GM10266 (cell line): ENCODE results near the gene DTNBP1.
A peak's percentile ranks its signal among the peaks of the same experiment; 100 is the strongest.

Source experiments
- DNase-seq: peaks from one replicate; pipeline ENCODE4 v3.0.0; 2012; ENCODE audit errors: extremely low spot score
- TF ChIP-seq, protein P1 (sequence below): IDR thresholded peaks from 2 replicates; pipeline ENCODE4 v1.5.1; 2012; ENCODE audit warnings: mild to moderate bottlenecking, low read depth; ENCODE audit not compliant: control insufficient read depth, insufficient read depth; ENCODE audit errors: missing control alignments

Gene DTNBP1

DNA sequence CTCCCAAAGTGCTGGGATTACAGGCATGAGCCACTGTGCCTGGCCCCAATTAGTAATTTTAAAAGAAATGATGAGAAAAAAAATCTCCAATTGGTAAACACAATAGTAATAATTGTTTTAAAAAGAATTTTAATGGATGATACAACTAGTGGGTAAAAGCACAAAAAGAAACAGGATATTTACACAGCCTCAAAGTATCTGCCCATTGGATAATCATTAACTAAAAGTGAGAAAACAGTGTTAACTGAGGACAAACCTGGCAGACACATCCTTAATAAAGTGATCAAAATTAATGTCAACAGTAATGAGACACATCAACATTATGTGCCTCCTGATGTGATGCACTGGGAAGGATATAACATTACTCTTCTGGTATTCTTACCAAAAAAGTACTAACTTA is 24.5 kb downstream of the DTNBP1 start:
- TF ChIP-seq, protein P1, sequence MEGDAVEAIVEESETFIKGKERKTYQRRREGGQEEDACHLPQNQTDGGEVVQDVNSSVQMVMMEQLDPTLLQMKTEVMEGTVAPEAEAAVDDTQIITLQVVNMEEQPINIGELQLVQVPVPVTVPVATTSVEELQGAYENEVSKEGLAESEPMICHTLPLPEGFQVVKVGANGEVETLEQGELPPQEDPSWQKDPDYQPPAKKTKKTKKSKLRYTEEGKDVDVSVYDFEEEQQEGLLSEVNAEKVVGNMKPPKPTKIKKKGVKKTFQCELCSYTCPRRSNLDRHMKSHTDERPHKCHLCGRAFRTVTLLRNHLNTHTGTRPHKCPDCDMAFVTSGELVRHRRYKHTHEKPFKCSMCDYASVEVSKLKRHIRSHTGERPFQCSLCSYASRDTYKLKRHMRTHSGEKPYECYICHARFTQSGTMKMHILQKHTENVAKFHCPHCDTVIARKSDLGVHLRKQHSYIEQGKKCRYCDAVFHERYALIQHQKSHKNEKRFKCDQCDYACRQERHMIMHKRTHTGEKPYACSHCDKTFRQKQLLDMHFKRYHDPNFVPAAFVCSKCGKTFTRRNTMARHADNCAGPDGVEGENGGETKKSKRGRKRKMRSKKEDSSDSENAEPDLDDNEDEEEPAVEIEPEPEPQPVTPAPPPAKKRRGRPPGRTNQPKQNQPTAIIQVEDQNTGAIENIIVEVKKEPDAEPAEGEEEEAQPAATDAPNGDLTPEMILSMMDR: no peak

DNA sequence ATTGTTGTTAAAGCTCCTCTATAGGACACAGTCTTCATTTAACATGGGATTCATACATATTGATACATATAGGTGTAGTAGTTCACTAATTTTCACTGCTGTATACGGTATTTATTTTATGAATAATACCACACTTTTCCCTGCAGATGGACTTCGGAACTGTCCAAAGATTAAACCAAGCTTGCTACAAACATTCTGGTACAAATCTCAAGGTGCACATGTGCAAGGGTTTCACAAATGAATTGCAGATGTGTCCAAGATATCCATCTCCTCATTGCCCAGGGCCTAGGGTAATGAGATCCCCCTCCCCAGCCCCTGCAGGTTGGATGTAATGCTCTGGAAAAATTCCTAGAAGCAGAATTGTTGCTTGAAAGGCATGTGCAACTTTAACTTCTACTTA is 31.4 kb downstream of the DTNBP1 start:
- no peak for DNase-seq
- TF ChIP-seq, protein P1: no peak

More for the DNA sequence above, 24.5 kb downstream of the DTNBP1 start:
- DNase-seq: no peak

DNA sequence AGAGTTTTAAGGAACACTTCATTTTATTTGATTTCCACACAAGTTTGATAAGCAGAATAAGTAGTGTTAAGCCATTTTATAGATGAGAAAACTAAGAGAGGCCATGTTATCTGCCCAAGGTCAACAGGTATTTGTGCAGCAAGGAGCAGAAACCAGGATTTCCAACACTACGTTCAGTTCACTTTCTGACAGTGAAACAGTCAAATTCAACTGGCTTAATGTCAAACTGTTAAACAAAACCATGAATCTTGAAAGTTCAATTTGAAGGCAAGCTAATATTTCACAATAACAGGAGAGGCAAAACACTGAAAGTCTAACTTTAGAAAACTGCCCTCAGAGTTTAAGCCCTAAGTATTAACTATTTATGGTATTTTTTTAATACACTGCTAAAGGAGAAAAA is 32.6 kb downstream of the DTNBP1 start:
- no peak for DNase-seq
- TF ChIP-seq, protein P1: no peak

DNA sequence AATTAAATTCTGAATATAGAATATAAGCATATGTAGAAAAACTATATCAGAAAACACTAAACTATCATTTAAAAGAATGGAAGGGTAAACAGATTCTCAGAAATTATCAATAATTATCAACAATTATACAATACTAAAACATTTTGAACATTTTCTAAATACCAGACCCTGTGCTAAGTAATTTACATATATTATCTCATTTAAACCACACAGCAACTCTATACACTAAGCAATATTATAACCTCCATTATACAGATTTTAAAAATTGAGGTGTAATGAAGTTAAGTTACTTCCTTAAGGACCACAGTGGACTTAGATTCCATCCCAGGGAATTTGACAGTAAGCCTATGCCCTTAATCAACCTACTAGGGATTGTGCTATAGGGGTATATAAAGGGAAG is 33.3 kb downstream of the DTNBP1 start:
- DNase-seq: no peak
- TF ChIP-seq, protein P1: no peak

DNA sequence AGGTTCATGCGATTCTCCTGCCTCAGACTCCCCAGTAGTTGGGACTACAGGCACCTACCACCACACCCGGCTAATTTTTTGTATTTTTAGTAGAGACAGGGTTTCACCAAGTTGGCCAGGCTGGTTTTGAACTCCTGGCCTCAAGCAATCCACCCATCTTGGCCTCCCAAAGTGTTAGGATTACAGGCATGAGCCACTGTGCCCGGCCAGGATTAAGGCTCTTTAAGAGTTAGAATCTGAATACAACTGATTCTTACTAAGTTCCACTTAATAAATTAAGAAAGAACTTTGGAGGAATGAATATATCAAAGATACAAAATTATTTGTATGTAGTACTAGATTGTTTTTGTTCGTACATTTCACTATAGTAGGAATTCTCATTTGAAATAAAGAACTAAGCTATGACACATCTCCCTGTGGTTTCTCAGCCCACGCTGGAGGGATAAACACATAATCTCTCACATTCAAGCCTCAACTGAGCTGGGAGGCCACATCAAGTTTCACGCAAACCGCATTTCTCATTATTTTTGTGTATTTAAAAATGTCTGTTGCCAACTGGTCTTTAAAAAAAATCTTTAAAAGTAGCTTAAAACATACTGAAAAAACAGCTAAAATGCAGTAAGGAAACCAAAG is 34.2 kb downstream of the DTNBP1 start:
- peak; percentile 21 for DNase-seq
- TF ChIP-seq, protein P1: no peak

DNA sequence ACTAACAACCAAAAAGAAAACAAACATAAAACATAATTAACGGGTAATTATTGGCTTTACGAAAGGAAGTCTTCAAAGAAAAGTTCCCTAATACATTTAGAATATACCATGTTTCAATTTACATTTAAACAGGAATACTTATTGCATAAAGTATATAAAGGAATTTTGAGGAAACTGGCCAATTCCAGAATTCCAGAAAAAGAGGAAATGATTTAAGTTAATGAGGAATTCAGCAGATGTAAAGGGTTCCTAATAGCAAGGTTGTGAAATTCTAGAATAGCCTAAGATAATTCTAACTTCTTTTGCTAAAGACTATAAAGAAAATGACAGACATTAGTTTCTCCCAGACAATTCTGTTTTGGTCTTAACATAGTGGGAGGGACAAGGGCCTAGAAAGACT is 35.0 kb downstream of the DTNBP1 start:
- TF ChIP-seq, protein P1: no peak

DNA sequence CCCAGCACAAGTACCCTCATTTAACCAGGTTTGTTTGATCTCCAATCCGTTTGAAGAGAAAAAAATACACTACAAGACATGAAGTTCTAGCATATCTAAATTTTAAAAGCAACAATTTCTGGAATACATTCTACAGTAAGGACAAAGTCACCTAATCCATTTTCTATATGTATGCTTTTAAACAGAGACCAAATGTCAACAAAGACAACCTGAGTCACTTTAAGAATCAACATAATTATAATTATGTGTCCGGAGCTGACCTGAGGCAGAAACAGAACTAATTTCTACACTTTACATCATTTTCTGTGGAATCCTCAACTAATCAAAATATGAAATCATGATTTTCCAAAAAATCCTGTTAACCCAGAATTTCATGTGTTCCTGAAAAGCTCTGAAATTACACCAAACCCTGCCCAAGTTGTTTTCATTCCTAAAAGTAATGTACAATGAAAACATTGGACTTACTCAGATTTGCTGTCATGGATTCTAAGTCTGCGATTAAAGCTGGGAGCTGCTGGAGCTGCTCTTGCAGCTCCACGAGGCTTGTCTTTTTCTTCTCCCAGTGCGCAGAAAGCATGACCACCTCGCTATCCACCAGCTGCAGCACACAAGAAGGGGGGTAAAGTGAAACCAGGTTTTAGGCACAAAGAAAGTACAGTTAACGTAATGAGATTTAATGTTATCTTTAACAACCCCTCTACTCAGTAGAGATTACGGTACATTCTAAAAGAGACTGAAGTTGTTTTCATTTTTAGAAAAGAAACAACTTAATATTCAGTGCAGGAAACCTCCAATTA is 35.8 kb downstream of the DTNBP1 start:
- DNase-seq: no peak
- TF ChIP-seq, protein P1: no peak

More for the DNA sequence above, 35.0 kb downstream of the DTNBP1 start:
- no peak for DNase-seq
